Stimulated activated CD4-positive, alpha-beta T cell treated with anti-CD3 and anti-CD28 coated beads, Interleukin-2, amount 100 ng/mL, for 48 hours (primary cell): ENCODE measurements around the gene HNRNPK.

Source experiments
- DNase-seq, 2 donors: peaks; one replicate each; pipeline ENCODE4 v3.0.0-alpha.2; 2020

The HNRNPK gene

GRCh38 chr9:83979812-83980394 is at the start of gene HNRNPK:
Gene HNRNPK (minus strand): TSS chr9:83980215. CDS start chr9:83978252, 1,963 bp downstream.
- DNase-seq: peak; percentile 99

GRCh38 chr9:84027201-84027600 is 47.2 kb upstream of the HNRNPK start:
- no peak for DNase-seq

- no peak for DNase-seq
Observed at GRCh38 chr9:84024041-84024575, 44.1 kb upstream of the HNRNPK start.

GRCh38 chr9:84007662-84008061 is 27.6 kb upstream of the HNRNPK start:
- no peak for DNase-seq

GRCh38 chr9:84003246-84003645 is 23.2 kb upstream of the HNRNPK start:
- no peak for DNase-seq

GRCh38 chr9:84002344-84002743 is 22.3 kb upstream of the HNRNPK start:
- no peak for DNase-seq

- no peak for DNase-seq
Observed at GRCh38 chr9:84001621-84002020, 21.6 kb upstream of the HNRNPK start.

GRCh38 chr9:84000186-84000585 is 20.2 kb upstream of the HNRNPK start:
- DNase-seq: no peak

GRCh38 chr9:83999141-83999918 is 19.3 kb upstream of the HNRNPK start:
- DNase-seq: no peak

- DNase-seq: no peak
Observed at GRCh38 chr9:83996126-83996525, 16.1 kb upstream of the HNRNPK start.

GRCh38 chr9:83992901-83993300 is 12.9 kb upstream of the HNRNPK start:
- DNase-seq: no peak

- no peak for DNase-seq
Observed at GRCh38 chr9:83992407-83992806, 12.4 kb upstream of the HNRNPK start.

- DNase-seq: no peak
Observed at GRCh38 chr9:83991355-83991754, 11.3 kb upstream of the HNRNPK start.

- no peak for DNase-seq
Observed at GRCh38 chr9:83988411-83988810, 8.4 kb upstream of the HNRNPK start.

- DNase-seq: no peak
Observed at GRCh38 chr9:83987402-83987791, 7.4 kb upstream of the HNRNPK start.

- DNase-seq: no peak
Observed at GRCh38 chr9:83986765-83987401, 6.9 kb upstream of the HNRNPK start.

GRCh38 chr9:83986195-83986594 is 6.2 kb upstream of the HNRNPK start:
- no peak for DNase-seq

GRCh38 chr9:83981126-83981871 is 1.3 kb upstream of the HNRNPK start:
- DNase-seq: peak in 1 of 2 donors; percentile 15

GRCh38 chr9:83980395-83981125 is 545 bp upstream of the HNRNPK start, which contains the start of gene RMI1:
Gene RMI1 (plus strand): TSS chr9:83980805. CDS start chr9:84000987, 20,182 bp downstream.
- peak; percentile 99 to 100 for DNase-seq

GRCh38 chr9:83978992-83979811 is 813 bp downstream of the HNRNPK start:
- DNase-seq: peak; percentile 80

- no peak for DNase-seq
Observed at GRCh38 chr9:83977196-83977595, 2.8 kb downstream of the HNRNPK start.
